IPS DF 19.7 (cell line): ENCODE data around the gene ATXN10.
"Not testable (repeated sequence)": the region's sequence is repeated elsewhere in the genome, so short reads cannot be mapped to it uniquely, and the experiment has no call there.

Experiments used
- DNase-seq: peaks from one replicate; pipeline ENCODE4 v3.0.0-alpha.2; 2013; ENCODE audit warnings: low read depth, low spot score

The ATXN10 gene, protein sequence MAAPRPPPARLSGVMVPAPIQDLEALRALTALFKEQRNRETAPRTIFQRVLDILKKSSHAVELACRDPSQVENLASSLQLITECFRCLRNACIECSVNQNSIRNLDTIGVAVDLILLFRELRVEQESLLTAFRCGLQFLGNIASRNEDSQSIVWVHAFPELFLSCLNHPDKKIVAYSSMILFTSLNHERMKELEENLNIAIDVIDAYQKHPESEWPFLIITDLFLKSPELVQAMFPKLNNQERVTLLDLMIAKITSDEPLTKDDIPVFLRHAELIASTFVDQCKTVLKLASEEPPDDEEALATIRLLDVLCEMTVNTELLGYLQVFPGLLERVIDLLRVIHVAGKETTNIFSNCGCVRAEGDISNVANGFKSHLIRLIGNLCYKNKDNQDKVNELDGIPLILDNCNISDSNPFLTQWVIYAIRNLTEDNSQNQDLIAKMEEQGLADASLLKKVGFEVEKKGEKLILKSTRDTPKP

DNA sequence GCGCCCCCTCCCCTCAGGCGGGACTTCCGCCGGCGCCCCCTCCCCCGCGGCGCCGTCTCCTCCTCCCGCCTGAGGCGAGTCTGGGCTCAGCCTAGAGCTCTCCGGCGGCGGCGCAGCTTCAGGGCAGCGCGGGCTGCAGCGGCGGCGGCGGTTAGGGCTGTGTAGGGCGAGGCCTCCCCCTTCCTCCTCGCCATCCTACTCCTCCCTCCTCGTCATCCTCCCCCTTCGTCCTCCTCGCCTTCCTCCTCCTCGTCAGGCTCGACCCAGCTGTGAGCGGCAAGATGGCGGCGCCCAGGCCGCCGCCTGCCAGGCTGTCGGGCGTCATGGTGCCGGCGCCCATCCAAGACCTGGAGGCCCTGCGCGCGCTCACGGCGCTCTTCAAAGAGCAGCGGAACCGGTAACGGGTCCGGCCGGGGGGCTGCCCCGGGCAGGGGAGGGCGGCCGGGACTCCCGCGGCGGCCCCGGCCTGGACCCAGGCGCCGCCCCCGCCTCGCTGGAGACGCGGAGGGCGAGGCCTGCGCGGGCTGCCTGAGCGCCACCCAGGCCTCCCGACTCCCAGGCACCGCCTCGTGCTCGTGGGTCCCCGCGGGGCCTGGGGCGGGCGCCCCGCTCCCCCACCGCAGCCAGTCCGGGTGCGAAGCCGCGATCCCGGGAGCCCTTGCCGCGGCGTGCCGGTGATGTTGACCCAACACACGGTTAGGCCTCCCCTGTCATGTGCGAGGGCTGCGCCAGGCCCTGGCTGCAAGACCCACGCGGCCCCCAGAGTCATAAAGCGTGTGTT lies at the start of gene ATXN10:
Gene ATXN10, plus strand, starts transcription at position 52 of the 781 bp plus-strand sequence. Its CDS starts 230 bp downstream, at position 282.
- no peak for DNase-seq

GRCh38 chr22:45621836-45622600 lies 49.6 kb upstream of the ATXN10 start:
- no peak for DNase-seq

DNA sequence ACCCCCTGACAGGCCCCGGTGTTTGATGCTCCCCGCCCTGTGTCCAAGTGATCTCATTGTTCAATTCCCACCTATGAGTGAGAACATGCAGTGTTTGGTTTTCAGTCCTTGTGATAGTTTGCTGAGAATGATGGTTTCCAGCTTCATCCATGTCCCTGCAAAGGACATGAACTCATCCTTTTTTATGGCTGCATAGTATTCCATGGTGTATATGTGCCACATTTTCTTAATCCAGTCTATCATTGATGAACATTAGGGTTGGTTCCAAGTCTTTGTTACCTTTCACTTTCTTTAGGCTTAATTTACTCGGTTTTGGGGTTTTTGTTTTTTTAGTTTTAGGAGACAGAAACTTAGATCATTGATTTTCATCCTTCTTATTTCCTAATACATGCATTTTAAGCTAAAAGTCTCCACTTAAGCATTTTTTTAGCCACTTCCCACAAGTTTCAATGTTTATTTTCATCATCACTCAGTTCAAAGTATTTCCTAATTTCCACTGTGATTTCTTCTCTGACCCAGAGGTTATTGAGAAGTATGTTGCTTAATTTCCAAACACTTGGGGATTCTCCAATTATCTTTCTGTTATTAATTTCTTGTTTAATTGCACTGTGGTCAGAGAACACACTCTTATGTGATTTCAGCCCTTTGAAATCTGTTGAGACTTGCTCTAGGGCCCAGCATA lies 48.0 kb upstream of the ATXN10 start:
- DNase-seq = not testable (repeated sequence)

GRCh38 chr22:45626198-45626651 lies 45.4 kb upstream of the ATXN10 start:
- DNase-seq = no peak

DNA sequence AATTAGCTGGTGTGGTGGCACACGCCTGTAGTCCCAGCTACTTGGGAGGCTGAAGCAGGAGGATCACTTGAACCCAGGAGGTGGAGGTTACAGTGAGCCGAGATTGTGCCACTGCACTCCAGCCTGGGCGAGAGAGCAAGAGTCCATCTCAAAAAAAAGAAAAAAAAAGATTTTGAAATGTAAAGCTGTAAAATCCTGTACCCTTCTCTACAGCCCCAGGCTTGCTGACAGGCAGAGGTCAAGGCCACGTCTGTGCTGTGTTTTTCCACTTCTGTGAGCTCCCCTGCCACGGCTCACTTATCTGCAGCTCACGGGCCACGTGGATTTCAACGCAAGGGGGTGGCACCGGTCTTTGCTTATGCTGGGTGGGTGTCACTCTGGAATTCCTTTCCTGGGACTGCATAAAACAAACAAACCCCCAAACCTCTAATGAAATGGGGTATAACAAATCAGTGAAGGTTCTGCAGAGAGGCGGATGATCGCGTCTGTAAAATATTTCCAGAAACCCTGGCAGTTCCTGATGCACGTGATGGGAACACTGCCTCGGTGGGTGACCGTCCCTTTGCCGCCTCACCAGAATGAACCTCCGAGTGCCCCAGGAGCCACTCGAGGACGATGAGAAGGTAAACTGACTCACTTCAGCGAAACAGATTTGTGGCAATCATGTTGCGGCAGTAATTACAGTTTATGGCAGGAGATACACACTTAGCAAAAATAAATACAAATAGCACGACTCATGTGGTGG lies 44.0 kb upstream of the ATXN10 start:
- DNase-seq = no peak

DNA sequence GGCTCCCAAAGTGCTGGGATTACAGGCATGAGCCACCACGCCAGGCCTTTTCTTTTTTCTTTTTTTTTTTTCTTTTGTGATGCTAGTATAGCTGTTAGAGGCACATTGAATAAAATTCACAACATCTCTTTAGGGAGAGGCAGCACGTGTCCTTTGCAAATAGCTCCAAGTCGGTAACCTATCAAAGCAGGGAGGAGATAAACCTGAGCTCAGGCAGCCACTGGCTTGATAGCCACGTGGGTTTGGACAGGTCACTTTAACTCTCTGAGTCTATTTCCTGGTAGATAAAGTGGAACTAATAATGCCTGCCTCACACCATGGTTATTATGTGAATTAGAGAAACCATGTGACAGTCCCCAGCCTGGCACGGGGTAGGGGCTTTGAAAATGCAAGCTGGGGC lies 43.1 kb upstream of the ATXN10 start:
- no peak for DNase-seq

GRCh38 chr22:45629469-45630089 lies 42.1 kb upstream of the ATXN10 start:
- DNase-seq = no peak

- DNase-seq = no peak
Observed at GRCh38 chr22:45630436-45630835, 41.2 kb upstream of the ATXN10 start.

GRCh38 chr22:45631140-45631840 lies 40.3 kb upstream of the ATXN10 start:
- DNase-seq = no peak

- no peak for DNase-seq
Observed at GRCh38 chr22:45631841-45632238, 39.8 kb upstream of the ATXN10 start.

DNA sequence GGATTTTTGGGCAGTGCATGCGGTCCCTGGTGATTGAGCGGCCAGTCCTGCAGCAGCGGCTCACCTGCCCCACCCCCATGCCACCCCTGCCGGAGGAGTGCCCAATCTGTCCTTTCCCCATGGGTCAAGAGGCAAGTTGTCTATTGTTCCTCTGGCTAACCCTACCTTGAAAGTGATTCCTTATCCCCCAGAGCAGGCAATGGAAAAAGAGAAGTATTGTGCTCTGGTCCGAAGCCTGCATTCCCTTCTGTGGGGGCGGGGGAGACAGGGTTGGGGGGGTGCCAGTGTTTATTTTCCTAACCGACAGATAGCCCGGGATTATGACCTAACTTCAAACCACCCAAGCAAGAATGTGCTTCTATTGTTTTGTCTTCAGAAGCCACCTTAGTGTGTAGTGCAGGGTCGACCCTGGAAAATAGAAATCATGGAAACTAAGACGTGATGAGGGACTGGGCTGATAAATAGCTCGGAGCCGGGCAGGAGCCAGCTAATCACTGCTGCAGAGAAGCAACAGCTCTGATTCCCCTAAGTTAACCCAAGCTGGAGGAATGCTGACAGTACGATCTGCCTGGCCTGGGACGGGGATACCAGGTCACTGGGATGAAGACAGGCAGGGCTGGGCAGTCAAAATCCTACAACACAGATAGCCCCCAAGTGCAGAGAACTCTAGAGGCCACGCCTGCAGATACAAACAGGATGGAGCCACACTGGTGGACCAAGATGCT lies 38.7 kb upstream of the ATXN10 start:
- DNase-seq = no peak

- no peak for DNase-seq
Observed at GRCh38 chr22:45636683-45637082, 35.0 kb upstream of the ATXN10 start.

DNA sequence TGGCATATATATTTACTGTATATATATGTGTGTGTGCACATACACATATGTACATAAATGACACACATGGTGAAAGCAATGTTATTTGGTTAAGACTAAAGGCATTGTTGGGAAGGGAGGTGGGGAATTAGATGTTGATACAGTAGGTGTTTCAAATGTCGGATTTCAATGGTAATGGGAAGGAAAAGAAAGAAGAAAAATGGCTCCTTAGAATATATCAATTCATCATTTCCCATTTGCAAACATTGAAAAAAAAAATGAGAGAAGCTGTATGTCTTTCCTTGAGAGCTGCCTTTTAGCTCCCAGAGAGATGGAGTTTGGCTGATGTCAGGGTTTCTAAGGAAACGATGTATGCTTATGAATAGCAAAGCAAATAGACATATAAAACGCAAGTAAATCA lies 33.4 kb upstream of the ATXN10 start:
- DNase-seq = no peak

- DNase-seq = no peak
Observed at GRCh38 chr22:45638834-45639746, 32.5 kb upstream of the ATXN10 start.

GRCh38 chr22:45639747-45640102 lies 31.9 kb upstream of the ATXN10 start:
- no peak for DNase-seq

GRCh38 chr22:45640291-45640940 lies 31.2 kb upstream of the ATXN10 start:
- no peak for DNase-seq

DNA sequence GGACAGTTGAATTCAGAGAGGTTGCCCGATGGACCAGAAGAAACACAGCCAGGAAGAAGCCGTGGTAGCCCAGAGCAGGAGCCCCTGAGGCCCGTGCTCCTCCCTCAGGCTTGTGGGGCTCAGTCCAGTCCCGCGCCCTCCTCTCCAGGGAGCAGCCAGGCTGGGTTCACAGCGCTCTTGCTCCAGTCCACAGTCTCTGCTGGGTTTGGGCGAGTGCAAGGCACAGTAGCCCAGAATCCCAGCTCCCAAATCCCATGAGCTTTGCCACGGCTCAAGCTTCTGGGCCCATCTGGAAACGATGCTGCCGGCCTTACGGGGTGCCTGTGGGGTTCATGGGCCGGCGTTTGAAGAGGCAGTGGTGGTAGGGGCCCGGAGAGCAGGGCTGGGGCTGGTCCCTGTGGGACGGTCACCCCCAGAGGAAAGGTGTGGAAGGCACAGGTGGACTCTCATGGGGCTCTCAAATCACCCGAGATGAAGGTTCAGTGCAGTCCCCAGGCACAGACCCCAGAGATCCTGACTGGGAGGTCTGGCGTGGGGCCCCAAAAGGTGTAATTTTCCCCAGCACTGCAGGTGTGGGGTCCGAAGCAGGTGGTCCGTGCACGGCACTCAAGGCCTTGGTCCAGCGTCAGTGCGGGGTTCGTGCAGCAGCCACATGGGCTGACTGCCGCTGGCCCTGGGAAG lies 30.6 kb upstream of the ATXN10 start:
- no peak for DNase-seq
